ENCODE results near the gene PDE8B. TPM values are rescaled to one million over a fixed set of nuclear protein-coding genes. Genes with fewer than 3 reads are reported as not detected.

PDE8B gene
- total and polyA plus RNA-seq, 2 experiments from 2014 or later: 0.45 to 0.91 TPM

- no peak overlapping the region for H3K27ac Mint-ChIP-seq
- no peak overlapping the region for H3K4me3 ChIP-seq
- no peaks in the 10 kb centered on the region for H3K27me3 ChIP-seq (ENCODE audit: insufficient read depth)
- peaks cover 27% of the 10 kb centered on the region for H3K4me1 Mint-ChIP-seq
- no peak for TF ChIP-seq ZNF462 (CRISPR knock-in tag; IDR thresholded peaks at IDR 0.05)
- TF ChIP-seq REST (IDR thresholded peaks at IDR 0.05; ENCODE audit: unreplicated experiment): no peak
- TF ChIP-seq ZNF331 (CRISPR knock-in tag; IDR thresholded peaks at IDR 0.05; ENCODE audit: low read depth): no peak
- no peak for TF ChIP-seq JUNB (IDR thresholded peaks at IDR 0.05; ENCODE audit: unreplicated experiment)
- TF ChIP-seq ZNF114 (CRISPR knock-in tag; IDR thresholded peaks at IDR 0.05): no peak
- peaks cover 15% of the 10 kb centered on the region for H3K4me1 ChIP-seq (ENCODE audit: insufficient read depth)
- no peaks in the 10 kb centered on the region for H3K36me3 ChIP-seq (ENCODE audit: insufficient read depth)
- peaks cover 1% of the 10 kb centered on the region for H3K27me3 Mint-ChIP-seq (ENCODE audit: insufficient read depth, low read depth, poor library complexity)
- peaks cover 14% of the 10 kb centered on the region; the same call in 1 of the 2 replicates for H3K9me2 ChIP-seq (ENCODE audit: insufficient read depth)
- H3K9me3 Mint-ChIP-seq: no peaks in the 10 kb centered on the region; the same call in 2 of the 3 replicates
- no peaks in the 10 kb centered on the region for H3F3A ChIP-seq (replicated peaks; ENCODE audit: low read depth)
- ATAC-seq (no peak), DNase-seq (ENCODE audit: low spot score) (no peak)
- no peak overlapping the region for H3K27ac ChIP-seq (ENCODE audit: low read depth)
- H2AFZ ChIP-seq: no peak overlapping the region
- H3K36me3 Mint-ChIP-seq (ENCODE audit: low read depth): no peaks in the 10 kb centered on the region
- no peak overlapping the region for H3K4me3 Mint-ChIP-seq
- no peaks in the 10 kb centered on the region for H4K20me1 ChIP-seq (replicated peaks; ENCODE audit: insufficient read depth)
- no peak overlapping the region for H3K4me2 ChIP-seq
- no peaks in the 10 kb centered on the region for H3K79me2 ChIP-seq (replicated peaks; ENCODE audit: insufficient read depth)
These were observed 122.6 kb downstream of the PDE8B start for GRCh38 chr5:77333036-77333435.

Measured in GM23338 (cell line).